ENCODE results near the gene FN3K. TPM values are rescaled to one million over a fixed set of nuclear protein-coding genes. Genes with fewer than 3 reads are reported as not detected.
A peak's percentile ranks its signal among the peaks of the same experiment; 100 is the strongest.
"Not testable (repeated sequence)": the region's sequence is repeated elsewhere in the genome, so short reads cannot be mapped to it uniquely, and the experiment has no call there.

FN3K gene
- total RNA-seq, 1 experiment from 2014 or later, result 0.98 TPM

- in situ Hi-C loops (cut with HindIII; ENCODE audit: low pct_unique_long_range_greater_than_20kb, low sequenced_read_pairs), result no loop called here
- no peak for DNase-seq (ENCODE audit: low read depth)
Observed at GRCh38 chr17:82726427-82726826, 9.0 kb upstream of the FN3K start.

- no peak for DNase-seq (ENCODE audit: low read depth)
- in situ Hi-C loops (cut with HindIII; ENCODE audit: low pct_unique_long_range_greater_than_20kb, low sequenced_read_pairs), result no loop called here
Observed at GRCh38 chr17:82729479-82730260, 5.7 kb upstream of the FN3K start.

GRCh38 chr17:82732118-82732743 lies 3.2 kb upstream of the FN3K start:
- in situ Hi-C loops (cut with HindIII; ENCODE audit: low pct_unique_long_range_greater_than_20kb, low sequenced_read_pairs), result no loop called here
- no peak for DNase-seq (ENCODE audit: low read depth)

- in situ Hi-C loops (cut with HindIII; ENCODE audit: low pct_unique_long_range_greater_than_20kb, low sequenced_read_pairs), result no loop called here
- no peak for DNase-seq (ENCODE audit: low read depth)
Observed at GRCh38 chr17:82736511-82737185, 1.2 kb downstream of the FN3K start.

GRCh38 chr17:82737967-82738877 lies 2.8 kb downstream of the FN3K start:
- DNase-seq (ENCODE audit: low read depth), result no peak
- in situ Hi-C loops (cut with HindIII; ENCODE audit: low pct_unique_long_range_greater_than_20kb, low sequenced_read_pairs), result no loop called here

- DNase-seq (ENCODE audit: low read depth), result no peak
Observed at GRCh38 chr17:82740906-82741759, 5.7 kb downstream of the FN3K start.

GRCh38 chr17:82743344-82744219 lies 8.2 kb downstream of the FN3K start:
- in situ Hi-C loops (cut with HindIII; ENCODE audit: low pct_unique_long_range_greater_than_20kb, low sequenced_read_pairs), result no loop called here
- DNase-seq (ENCODE audit: low read depth), result no peak

More at GRCh38 chr17:82740906-82741759, 5.7 kb downstream of the FN3K start:
- in situ Hi-C loops (cut with HindIII; ENCODE audit: low pct_unique_long_range_greater_than_20kb, low sequenced_read_pairs), result no loop called here

- in situ Hi-C loops (cut with HindIII; ENCODE audit: low pct_unique_long_range_greater_than_20kb, low sequenced_read_pairs); DNase-seq (ENCODE audit: low read depth): not testable (repeated sequence)
Observed at GRCh38 chr17:82744736-82745135, 9.3 kb downstream of the FN3K start.

GRCh38 chr17:82745524-82745923 lies 10.1 kb downstream of the FN3K start:
- DNase-seq (ENCODE audit: low read depth), result no peak
- in situ Hi-C loops (cut with HindIII; ENCODE audit: low pct_unique_long_range_greater_than_20kb, low sequenced_read_pairs), result no loop called here

GRCh38 chr17:82748756-82749155 lies 13.3 kb downstream of the FN3K start:
- in situ Hi-C loops (cut with HindIII; ENCODE audit: low pct_unique_long_range_greater_than_20kb, low sequenced_read_pairs), result no loop called here
- no peak for DNase-seq (ENCODE audit: low read depth)

GRCh38 chr17:82750241-82750908 lies 15.0 kb downstream of the FN3K start:
- in situ Hi-C loops (cut with HindIII; ENCODE audit: low pct_unique_long_range_greater_than_20kb, low sequenced_read_pairs), result no loop called here
- no peak for DNase-seq (ENCODE audit: low read depth)

GRCh38 chr17:82751171-82751570 lies 15.8 kb downstream of the FN3K start:
- in situ Hi-C loops (cut with HindIII; ENCODE audit: low pct_unique_long_range_greater_than_20kb, low sequenced_read_pairs), result no loop called here
- DNase-seq (ENCODE audit: low read depth), result peak; percentile 35

GRCh38 chr17:82751571-82752370 lies 16.4 kb downstream of the FN3K start, which contains the start of gene TBCD:
TBCD (plus strand) TSS chr17:82752065; CDS start chr17:82752194, 129 bp downstream.
- in situ Hi-C loops (cut with HindIII; ENCODE audit: low pct_unique_long_range_greater_than_20kb, low sequenced_read_pairs), result no loop called here
- DNase-seq (ENCODE audit: low read depth), result peak; percentile 93

- DNase-seq (ENCODE audit: low read depth), result no peak
- in situ Hi-C loops (cut with HindIII; ENCODE audit: low pct_unique_long_range_greater_than_20kb, low sequenced_read_pairs), result no loop called here
Observed at GRCh38 chr17:82752371-82753200, 17.2 kb downstream of the FN3K start.

GRCh38 chr17:82753201-82753464 lies 17.7 kb downstream of the FN3K start:
- in situ Hi-C loops (cut with HindIII; ENCODE audit: low pct_unique_long_range_greater_than_20kb, low sequenced_read_pairs), result no loop called here
- DNase-seq (ENCODE audit: low read depth), result no peak
